Measurements from ENCODE around the gene KLHL22.

Gene KLHL22

DNA sequence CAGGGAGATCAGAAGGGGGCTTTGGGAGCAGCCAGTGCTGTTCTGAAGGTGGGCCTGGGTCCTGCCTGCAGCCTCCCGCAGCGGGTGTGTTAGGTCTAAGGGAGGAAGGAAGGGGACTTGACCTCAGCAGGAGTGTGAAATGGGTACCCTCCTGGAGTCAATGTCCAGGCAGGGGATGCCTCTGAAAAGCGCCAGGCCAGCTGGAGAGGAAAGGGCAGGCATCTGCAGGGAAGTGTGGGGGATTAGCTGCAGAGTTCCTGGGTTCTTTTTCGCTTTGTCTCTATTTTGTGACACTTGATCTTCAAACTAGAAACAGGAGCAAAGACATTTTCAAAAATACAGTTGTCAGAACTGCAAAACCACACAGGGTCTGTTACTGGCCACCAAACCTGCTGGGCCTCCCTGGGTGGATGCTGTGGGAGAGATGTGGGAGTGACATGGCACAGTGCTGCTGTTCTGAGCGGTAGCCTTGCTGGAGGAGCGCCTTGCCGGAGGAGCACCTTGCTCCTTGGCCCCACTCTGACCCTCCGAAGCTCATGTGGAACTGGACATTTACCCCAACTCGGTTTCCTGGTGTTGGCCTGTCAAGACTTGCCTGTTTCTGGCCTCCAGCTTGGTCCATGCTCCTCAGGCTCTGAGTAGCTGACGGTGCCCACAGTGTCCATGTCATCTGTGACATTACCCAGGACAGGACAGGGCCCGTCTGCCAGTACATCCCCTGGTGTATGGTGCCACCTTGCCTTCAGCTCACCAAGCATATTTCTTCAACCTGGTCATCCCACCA is 37.7 kb upstream of the KLHL22 start:
- H3K9me3 ChIP-seq: no peaks in the 10 kb centered on the region
- H3K36me3 ChIP-seq: peaks cover 91% of the 10 kb centered on the region
- no peak overlapping the region for H3K4me2 ChIP-seq
- peaks cover 64% of the 10 kb centered on the region for H3K4me1 ChIP-seq
- H3K27me3 ChIP-seq: no peaks in the 10 kb centered on the region
- peaks cover 99% of the 10 kb centered on the region for H4K20me1 ChIP-seq
- no peak overlapping the region for H3K4me3 ChIP-seq
- H3K27ac ChIP-seq: no peak overlapping the region
- no peak for TF ChIP-seq Cebpa-rat (IDR thresholded peaks at IDR 0.05)
- 0 out of 2 replicates have a peak overlapping the region, but pooled peaks have one; percentile 35 for H3K9ac ChIP-seq

DNA sequence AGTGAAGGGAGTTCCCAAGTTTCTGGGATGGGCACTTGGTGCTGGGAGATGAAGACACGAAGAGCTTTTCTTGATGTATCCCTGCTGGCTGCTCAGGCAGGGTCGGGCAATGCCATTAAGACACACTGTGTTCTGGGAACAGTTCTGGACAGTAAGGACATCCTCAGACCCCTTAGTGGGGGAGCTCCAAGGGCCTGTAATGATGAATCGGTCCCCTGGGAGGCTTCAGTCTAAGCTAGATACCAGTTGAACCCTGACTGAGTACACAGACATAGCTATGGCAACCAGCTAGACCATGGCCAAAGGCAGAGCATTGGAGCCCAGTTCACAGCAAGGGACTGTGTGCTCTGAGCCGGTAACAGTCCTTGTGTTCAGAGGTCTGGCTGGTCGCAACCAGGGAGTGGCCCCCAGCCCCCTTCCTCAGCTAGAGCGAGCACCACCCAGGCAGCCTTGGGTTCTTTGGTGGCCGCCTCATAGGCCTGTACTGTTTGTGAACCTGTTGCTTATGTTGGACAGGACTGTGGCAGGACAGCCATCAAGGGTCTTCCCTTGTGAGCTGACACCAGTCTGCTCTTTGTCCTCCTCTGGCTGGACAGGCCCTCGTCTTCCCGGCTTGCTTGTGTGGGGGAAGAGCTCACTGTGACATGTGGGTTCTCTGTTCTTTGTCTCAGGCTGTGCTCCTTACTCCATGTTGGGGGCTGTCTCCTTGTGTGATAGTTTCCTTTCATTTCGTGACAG is 36.8 kb upstream of the KLHL22 start:
- H3K9me3 ChIP-seq: no peaks in the 10 kb centered on the region
- no peak overlapping the region for H3K4me3 ChIP-seq
- H3K4me2 ChIP-seq: peak overlapping the region; percentile 28; the same call in 1 of the 2 replicates
- peaks cover 62% of the 10 kb centered on the region for H3K4me1 ChIP-seq
- H3K27me3 ChIP-seq: no peaks in the 10 kb centered on the region
- TF ChIP-seq Cebpa-rat (IDR thresholded peaks at IDR 0.05): no peak
- H3K27ac ChIP-seq: peak overlapping the region; percentile 35; the same call in 1 of the 2 replicates
- H3K36me3 ChIP-seq: peaks cover 91% of the 10 kb centered on the region
- H4K20me1 ChIP-seq: peaks cover 99% of the 10 kb centered on the region
- 0 out of 2 replicates have a peak overlapping the region, but pooled peaks have one; percentile 35 for H3K9ac ChIP-seq

GRCh38 chr22:20531404-20532201 is 36.0 kb upstream of the KLHL22 start:
- Histone ChIP-seq H3K36me3 (peaks cover 91% of the 10 kb centered on the region), H3K9ac (peak overlapping the region; percentile 14; the same call in 1 of the 2 replicates), H3K9me3 (no peaks in the 10 kb centered on the region), H3K27me3 (no peaks in the 10 kb centered on the region), H3K4me3 (no peak overlapping the region), H4K20me1 (peaks cover 99% of the 10 kb centered on the region), H3K4me1 (peaks cover 59% of the 10 kb centered on the region), H3K27ac (peak overlapping the region; percentile 35; the same call in 1 of the 2 replicates), H3K4me2 (peak overlapping the region; percentile 28)
- TF ChIP-seq Cebpa-rat (IDR thresholded peaks at IDR 0.05): no peak

DNA sequence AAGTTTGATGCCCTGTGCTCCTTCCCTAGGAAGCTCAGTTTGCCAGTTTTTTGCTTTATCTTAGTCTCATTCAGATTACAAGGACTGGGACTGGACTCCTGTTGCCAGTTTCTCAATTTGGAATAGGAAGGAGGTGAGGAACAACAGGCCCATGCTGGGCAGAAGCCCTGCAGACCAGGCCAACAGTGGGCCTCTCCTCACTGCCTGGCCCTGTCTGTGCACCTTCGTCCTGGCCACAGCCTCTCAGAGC is 35.5 kb upstream of the KLHL22 start:
- H4K20me1 ChIP-seq: peaks cover 100% of the 10 kb centered on the region
- no peaks in the 10 kb centered on the region for H3K27me3 ChIP-seq
- TF ChIP-seq Cebpa-rat (IDR thresholded peaks at IDR 0.05): no peak
- peaks cover 93% of the 10 kb centered on the region for H3K36me3 ChIP-seq
- 0 out of 2 replicates have a peak overlapping the region, but pooled peaks have one; percentile 28 for H3K4me2 ChIP-seq
- H3K27ac ChIP-seq: 0 out of 2 replicates have a peak overlapping the region, but pooled peaks have one; percentile 4
- no peaks in the 10 kb centered on the region for H3K9me3 ChIP-seq
- peaks cover 61% of the 10 kb centered on the region for H3K4me1 ChIP-seq
- H3K9ac ChIP-seq: no peak overlapping the region; the same call in 1 of the 2 replicates
- H3K4me3 ChIP-seq: no peak overlapping the region

GRCh38 chr22:20530368-20531153 is 35.0 kb upstream of the KLHL22 start:
- Histone ChIP-seq H3K4me2 (0 out of 2 replicates have a peak overlapping the region, but pooled peaks have one; percentile 28), H3K9me3 (no peaks in the 10 kb centered on the region), H3K4me1 (peaks cover 66% of the 10 kb centered on the region), H4K20me1 (peaks cover 100% of the 10 kb centered on the region), H3K9ac (no peak overlapping the region; the same call in 1 of the 2 replicates), H3K27me3 (no peaks in the 10 kb centered on the region), H3K27ac (0 out of 2 replicates have a peak overlapping the region, but pooled peaks have one; percentile 4), H3K36me3 (peaks cover 99% of the 10 kb centered on the region), H3K4me3 (no peak overlapping the region)
- TF ChIP-seq Cebpa-rat (IDR thresholded peaks at IDR 0.05): no peak

- Histone ChIP-seq H3K27me3 (no peaks in the 10 kb centered on the region), H3K4me1 (peaks cover 74% of the 10 kb centered on the region), H3K9me3 (no peaks in the 10 kb centered on the region), H3K27ac (no peak overlapping the region), H3K9ac (no peak overlapping the region), H3K36me3 (peaks cover 83% of the 10 kb centered on the region), H3K4me3 (no peak overlapping the region), H3K4me2 (no peak overlapping the region), H4K20me1 (peaks cover 100% of the 10 kb centered on the region)
- no peak for TF ChIP-seq Cebpa-rat (IDR thresholded peaks at IDR 0.05)
These were observed 32.9 kb upstream of the KLHL22 start for GRCh38 chr22:20528405-20528978.

DNA sequence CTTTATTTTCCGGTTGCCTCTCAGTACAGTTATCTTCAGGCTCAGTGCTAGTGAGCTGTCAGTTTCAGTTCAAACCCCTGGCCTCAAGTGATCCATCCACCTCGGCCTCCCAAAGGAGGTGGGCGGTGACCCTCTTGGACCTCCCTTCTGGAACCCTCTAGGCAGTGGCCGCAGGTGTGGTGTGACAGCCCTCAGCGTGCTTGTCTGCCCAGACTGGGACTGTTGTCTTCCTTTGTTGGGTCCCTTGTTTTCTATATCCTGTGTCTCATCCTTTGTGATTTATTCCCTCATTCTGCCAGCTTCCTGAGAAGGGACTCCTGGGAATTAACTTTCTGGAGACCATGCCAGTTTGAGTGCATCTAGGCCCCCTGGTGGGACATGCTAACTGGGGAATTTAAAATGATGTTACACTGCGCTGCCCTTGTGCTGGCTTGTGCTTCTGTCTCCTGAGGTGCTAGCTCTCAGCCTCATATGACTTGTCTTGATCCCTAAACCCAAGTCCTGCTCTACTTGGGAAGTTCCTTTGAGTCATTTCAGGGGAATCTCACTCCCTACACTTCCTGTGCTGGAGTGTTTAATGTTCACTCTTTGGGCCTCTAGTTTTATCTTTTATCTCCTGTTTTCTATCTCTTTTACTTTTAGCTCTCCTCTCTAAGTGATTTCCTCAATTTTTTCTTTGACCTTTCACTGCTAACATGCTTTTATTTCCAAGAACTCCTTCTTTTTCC is 31.2 kb upstream of the KLHL22 start:
- H3K27me3 ChIP-seq: no peaks in the 10 kb centered on the region
- no peak overlapping the region for H3K27ac ChIP-seq
- H3K9ac ChIP-seq: no peak overlapping the region
- peaks cover 100% of the 10 kb centered on the region for H4K20me1 ChIP-seq
- no peak overlapping the region for H3K4me3 ChIP-seq
- no peak for TF ChIP-seq Cebpa-rat (IDR thresholded peaks at IDR 0.05)
- no peaks in the 10 kb centered on the region for H3K9me3 ChIP-seq
- H3K4me2 ChIP-seq: no peak overlapping the region
- H3K4me1 ChIP-seq: peaks cover 74% of the 10 kb centered on the region
- H3K36me3 ChIP-seq: peaks cover 76% of the 10 kb centered on the region

- Histone ChIP-seq H3K27me3 (no peaks in the 10 kb centered on the region), H3K9ac (no peak overlapping the region), H3K27ac (no peak overlapping the region), H3K4me1 (peaks cover 71% of the 10 kb centered on the region), H3K9me3 (no peaks in the 10 kb centered on the region), H4K20me1 (peaks cover 100% of the 10 kb centered on the region), H3K4me2 (no peak overlapping the region), H3K4me3 (no peak overlapping the region), H3K36me3 (peaks cover 74% of the 10 kb centered on the region)
- no peak for TF ChIP-seq Cebpa-rat (IDR thresholded peaks at IDR 0.05)
These were observed 30.7 kb upstream of the KLHL22 start for GRCh38 chr22:20526305-20526627.

Data from BLaER1 (cell line).